ENCODE results near the gene THAP4. TPM values are rescaled to one million over a fixed set of nuclear protein-coding genes. Genes with fewer than 3 reads are reported as not detected.

Gene THAP4, protein sequence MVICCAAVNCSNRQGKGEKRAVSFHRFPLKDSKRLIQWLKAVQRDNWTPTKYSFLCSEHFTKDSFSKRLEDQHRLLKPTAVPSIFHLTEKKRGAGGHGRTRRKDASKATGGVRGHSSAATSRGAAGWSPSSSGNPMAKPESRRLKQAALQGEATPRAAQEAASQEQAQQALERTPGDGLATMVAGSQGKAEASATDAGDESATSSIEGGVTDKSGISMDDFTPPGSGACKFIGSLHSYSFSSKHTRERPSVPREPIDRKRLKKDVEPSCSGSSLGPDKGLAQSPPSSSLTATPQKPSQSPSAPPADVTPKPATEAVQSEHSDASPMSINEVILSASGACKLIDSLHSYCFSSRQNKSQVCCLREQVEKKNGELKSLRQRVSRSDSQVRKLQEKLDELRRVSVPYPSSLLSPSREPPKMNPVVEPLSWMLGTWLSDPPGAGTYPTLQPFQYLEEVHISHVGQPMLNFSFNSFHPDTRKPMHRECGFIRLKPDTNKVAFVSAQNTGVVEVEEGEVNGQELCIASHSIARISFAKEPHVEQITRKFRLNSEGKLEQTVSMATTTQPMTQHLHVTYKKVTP
- total RNA-seq: 10 to 100 TPM; 44.4 to 59.0 TPM

DNA sequence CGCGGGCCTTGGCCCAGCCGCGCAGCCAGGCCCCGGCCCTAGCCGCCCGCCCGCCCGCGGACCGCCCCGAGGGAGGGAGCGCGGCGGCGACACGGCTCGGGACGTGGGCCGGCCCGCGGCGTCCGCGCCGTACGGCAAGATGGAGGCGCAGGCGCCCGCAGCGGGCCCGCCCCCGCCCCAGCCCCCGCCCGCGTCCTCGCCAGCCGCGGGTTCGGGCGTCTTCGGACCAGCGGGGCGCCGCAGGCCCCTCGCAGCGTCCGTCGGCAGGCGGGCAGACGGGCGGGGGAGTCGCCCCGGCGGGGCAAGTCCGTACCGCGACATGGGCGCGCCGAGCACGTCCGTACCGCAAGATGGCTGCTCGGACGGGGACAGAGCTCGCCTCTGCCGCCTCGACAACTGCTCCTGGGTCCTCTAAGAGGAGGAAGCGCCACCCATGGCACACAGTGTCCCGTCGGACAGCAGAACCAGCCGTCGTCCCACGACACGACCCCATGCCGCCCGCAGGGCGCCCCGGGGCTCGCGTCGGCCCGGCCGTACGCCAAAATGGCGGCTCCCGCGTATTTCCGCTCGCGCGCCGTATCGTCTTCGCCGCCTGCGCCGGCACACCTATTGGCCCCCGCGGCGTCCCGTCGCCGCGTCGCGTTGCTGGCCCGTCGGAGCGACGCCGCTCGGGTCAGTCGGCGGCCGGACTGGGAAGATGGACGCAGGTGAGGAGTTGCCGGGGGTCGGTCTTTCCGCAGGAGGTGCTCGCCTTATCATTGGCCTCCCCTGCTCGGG is at the start of gene THAP4, which contains the start of gene ATG4B:
Gene THAP4 (minus strand): TSS at position 141 of the 777 bp plus-strand sequence. CDS start 141 bp downstream, outside the sequence.
Gene ATG4B (plus strand): TSS at position 676 of the 777 bp plus-strand sequence. CDS start 22 bp downstream, at position 698.
- Histone ChIP-seq H3K27ac (peak within 1 kb of the TSS; percentile 94 to 99 (median 98)), H3K9me3 (no peaks in the 10 kb centered on the region), H3K4me3 (peak within 1 kb of the TSS; percentile 78 to 90), H3K36me3 (replicated peaks in 1 of 2; ENCODE audit: insufficient read depth in 1 of 2, low read depth in 2 of 2) (peaks cover 0 to 8% of the 10 kb centered on the region in 2 donors), H3K27me3 (no peaks in the 10 kb centered on the region), H3K4me1 (peaks cover 34% of the 10 kb centered on the region)
- peak; percentile 82 to 90 (median 84) for DNase-seq
- WGBS, 2 donors: 0% methylated on average over 93 of the region's 123 CpGs; no CpG with 5 or more reads in 1 of the 2 donors
- intact Hi-C loops (cut with DNase I): no loop called here
- TF ChIP-seq POLR2A (IDR thresholded peaks at IDR 0.05): peak; percentile 40 to 71 (median 60)
- TF ChIP-seq, protein P1, sequence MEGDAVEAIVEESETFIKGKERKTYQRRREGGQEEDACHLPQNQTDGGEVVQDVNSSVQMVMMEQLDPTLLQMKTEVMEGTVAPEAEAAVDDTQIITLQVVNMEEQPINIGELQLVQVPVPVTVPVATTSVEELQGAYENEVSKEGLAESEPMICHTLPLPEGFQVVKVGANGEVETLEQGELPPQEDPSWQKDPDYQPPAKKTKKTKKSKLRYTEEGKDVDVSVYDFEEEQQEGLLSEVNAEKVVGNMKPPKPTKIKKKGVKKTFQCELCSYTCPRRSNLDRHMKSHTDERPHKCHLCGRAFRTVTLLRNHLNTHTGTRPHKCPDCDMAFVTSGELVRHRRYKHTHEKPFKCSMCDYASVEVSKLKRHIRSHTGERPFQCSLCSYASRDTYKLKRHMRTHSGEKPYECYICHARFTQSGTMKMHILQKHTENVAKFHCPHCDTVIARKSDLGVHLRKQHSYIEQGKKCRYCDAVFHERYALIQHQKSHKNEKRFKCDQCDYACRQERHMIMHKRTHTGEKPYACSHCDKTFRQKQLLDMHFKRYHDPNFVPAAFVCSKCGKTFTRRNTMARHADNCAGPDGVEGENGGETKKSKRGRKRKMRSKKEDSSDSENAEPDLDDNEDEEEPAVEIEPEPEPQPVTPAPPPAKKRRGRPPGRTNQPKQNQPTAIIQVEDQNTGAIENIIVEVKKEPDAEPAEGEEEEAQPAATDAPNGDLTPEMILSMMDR (IDR thresholded peaks at IDR 0.05): no peak
- ATAC-seq: peak; percentile 86

DNA sequence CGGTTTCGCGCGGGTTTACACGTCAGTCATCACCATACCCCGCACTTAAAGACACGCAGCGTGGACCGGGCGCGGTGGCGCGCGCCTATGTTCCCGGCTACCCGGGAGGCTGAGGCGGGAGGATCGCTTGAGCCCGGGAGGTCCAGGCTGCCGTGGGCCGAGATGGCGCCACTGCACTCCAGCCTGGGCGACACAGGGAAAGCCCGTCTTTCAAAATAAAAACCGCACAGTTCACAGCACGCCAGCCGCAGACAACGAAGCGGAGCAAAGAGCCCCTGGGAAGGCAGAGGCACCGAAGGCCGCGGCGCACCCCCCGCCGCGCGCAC is 49.3 kb upstream of the THAP4 start:
- intact Hi-C loops (cut with DNase I): no loop called here
- no peak for TF ChIP-seq POLR2A (IDR thresholded peaks at IDR 0.05)
- TF ChIP-seq, protein P1 (IDR thresholded peaks at IDR 0.05): no peak
- Histone ChIP-seq H3K36me3 (replicated peaks in 1 of 2; ENCODE audit: insufficient read depth in 1 of 2, low read depth in 2 of 2) (peaks cover 0 to 1% of the 10 kb centered on the region in 2 donors), H3K4me3 (peak overlapping the region; percentile 52 to 79), H3K9me3 (no peaks in the 10 kb centered on the region), H3K27ac (peak overlapping the region; percentile 22 to 98 (median 61)), H3K4me1 (peaks cover 23% of the 10 kb centered on the region), H3K27me3 (no peaks in the 10 kb centered on the region)
- 0 to 1% methylated on average over 8 to 35 of the region's 37 CpGs for WGBS, 2 donors
- DNase-seq (no peak), ATAC-seq (no peak)

DNA sequence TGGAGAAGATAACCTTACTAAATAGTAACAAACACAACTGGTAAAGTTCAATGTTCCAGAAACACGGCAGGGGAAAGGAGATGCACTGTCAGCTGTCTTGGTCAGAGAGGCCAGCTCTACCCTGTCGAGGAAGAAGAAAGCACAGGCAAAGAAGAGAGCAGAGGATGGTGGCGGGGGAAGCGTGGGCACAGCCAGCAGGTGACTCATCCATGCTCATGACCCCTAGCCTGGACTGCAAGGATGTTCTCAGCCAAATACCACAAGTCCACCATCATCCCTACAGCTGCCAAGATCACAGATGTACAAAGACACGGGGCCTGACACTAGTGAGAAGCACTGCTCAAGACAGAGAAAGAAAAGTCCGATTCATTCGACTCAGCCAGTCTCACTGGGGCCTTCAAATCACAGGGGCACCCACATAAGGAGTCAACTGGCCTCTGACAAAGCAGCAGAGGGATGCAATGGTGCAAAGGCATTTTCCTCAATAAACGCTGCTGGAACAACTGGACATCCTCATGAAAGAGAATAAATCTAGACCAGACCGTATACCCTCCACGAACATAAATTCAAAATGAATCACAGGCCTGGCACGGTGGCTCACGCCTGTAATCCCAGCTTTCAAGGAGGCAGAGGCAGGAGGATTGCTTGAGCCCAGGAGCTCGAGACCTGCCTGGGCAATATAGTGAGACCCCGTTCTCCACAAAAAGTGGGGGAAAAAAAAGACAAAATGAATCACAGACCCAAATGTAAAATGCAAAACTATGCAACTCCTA is 44.1 kb upstream of the THAP4 start:
- DNase-seq: peak in 1 of 4 donors; percentile 43
- H3K27ac ChIP-seq: no peak overlapping the region
- no peaks in the 10 kb centered on the region for H3K9me3 ChIP-seq
- H3K4me3 ChIP-seq: no peak overlapping the region
- no peaks in the 10 kb centered on the region for H3K36me3 ChIP-seq (replicated peaks in 1 of 2; ENCODE audit: insufficient read depth in 1 of 2, low read depth in 2 of 2)
- intact Hi-C loops (cut with DNase I): no loop called here
- no peaks in the 10 kb centered on the region for H3K27me3 ChIP-seq
- peak; percentile 28 for ATAC-seq
- TF ChIP-seq, protein P1 (IDR thresholded peaks at IDR 0.05): no peak
- TF ChIP-seq POLR2A (IDR thresholded peaks at IDR 0.05): no peak
- 79 to 91% methylated on average over 14 of the region's 14 CpGs for WGBS, 2 donors
- peaks cover 7% of the 10 kb centered on the region for H3K4me1 ChIP-seq

- Histone ChIP-seq H3K27ac (no peak overlapping the region), H3K36me3 (replicated peaks in 1 of 2; ENCODE audit: insufficient read depth in 1 of 2, low read depth in 2 of 2) (no peaks in the 10 kb centered on the region), H3K4me3 (no peak overlapping the region), H3K27me3 (no peaks in the 10 kb centered on the region), H3K9me3 (no peaks in the 10 kb centered on the region), H3K4me1 (no peaks in the 10 kb centered on the region)
- no peak for DNase-seq
- WGBS, 2 donors: 67 to 81% methylated on average over 12 of the region's 12 CpGs
- no peak for TF ChIP-seq POLR2A (IDR thresholded peaks at IDR 0.05)
- TF ChIP-seq, protein P1 (IDR thresholded peaks at IDR 0.05): no peak
- ATAC-seq: no peak
- intact Hi-C loops (cut with DNase I): no loop called here
Measured at GRCh38 chr2:241680044-241680443, 43.1 kb upstream of the THAP4 start.

Measured in body of pancreas (tissue), 4 donors.